HepG2 (cell line): ENCODE results near the gene UBE2U. TPM values are rescaled to one million over a fixed set of nuclear protein-coding genes. Genes with fewer than 3 reads are reported as not detected.

Experiments
- ATAC-seq: fragments of 200-7000 bp; cut with Tn5 transposase; 3 replicates; pipeline ENCODE4 v1.9.1; 2020; ENCODE audit warnings: mild to moderate bottlenecking, moderate library complexity
- BruUV-seq: library from RNA; stranded (reverse); fragments of 400-500 nt; replicated peaks from 2 replicates; lab custom pipeline; 2021; lab: Mats Ljungman, UMichigan
- CTCF ChIA-PET: fragments of 300-600 bp; formaldehyde crosslinking; extraction: SDS; loops from one replicate; lab custom pipeline; 2021; ENCODE audit warnings: low total read pairs, inconsistent platforms, low intra/inter-chr PET ratio; lab: Yijun Ruan, JAX
- POLR2A ChIA-PET: fragments of 350-600 bp; sonication (Branson Sonifier 250); formaldehyde crosslinking; loops from one replicate; lab custom pipeline; 2020; ENCODE audit warnings: antibody characterized with exemption, inconsistent platforms; lab: Yijun Ruan, JAX
- DNase-seq: peaks from one replicate; pipeline ENCODE4 v3.0.0-alpha.2; 2015; ENCODE audit warnings: low spot score
- FAIRE-seq: peaks from 3 replicates; lab custom pipeline; 2011; peaks lifted over from hg19 to GRCh38; lab: Jason Lieb, UNC
- H2AFZ ChIP-seq: one replicate; pipeline ENCODE4 v1.6.1; 2011; ENCODE audit warnings: low read length, inconsistent platforms
- H3K27ac ChIP-seq: fragments of 300-600 bp; 3 replicates; pipeline ENCODE4 v1.8.0; 2011; ENCODE audit warnings: mixed run types, mild to moderate bottlenecking, mixed read lengths, low read length, inconsistent platforms; ENCODE audit not compliant: insufficient read depth; ENCODE audit errors: extremely low read length
- H3K27me3 ChIP-seq, 2 experiments: fragments of 200-600 bp in 1 of 2; 2 replicates in 1 of 2; 3 replicates in 1 of 2; pipeline versions ENCODE4 v1.6.0 to v1.8.0; 2011; ENCODE audit warnings: low read length in 2 of 2, mild to moderate bottlenecking in 2 of 2, moderate library complexity in 2 of 2, inconsistent platforms in 1 of 2; ENCODE audit not compliant: insufficient read depth in 2 of 2, control insufficient read depth in 1 of 2
- H3K36me3 ChIP-seq, 2 experiments: fragments of 200-600 bp in 1 of 2; replicated peaks in 1 of 2; 2 replicates in 1 of 2; 3 replicates in 1 of 2; pipeline versions ENCODE4 v1.5.1 to v1.8.0; 2011; ENCODE audit warnings: low read length in 2 of 2, inconsistent platforms in 1 of 2; ENCODE audit not compliant: insufficient read depth in 2 of 2, control insufficient read depth in 1 of 2
- H3K4me1 ChIP-seq: 2 replicates; pipeline ENCODE4 v1.5.1; 2012; ENCODE audit warnings: low read length, inconsistent platforms; ENCODE audit not compliant: insufficient read depth
- H3K4me2 ChIP-seq: 2 replicates; pipeline ENCODE4 v1.6.0; 2011; ENCODE audit warnings: low read depth, low read length, inconsistent platforms
- H3K4me3 ChIP-seq, 3 experiments: fragments of 200-600 bp in 1 of 3; sonication (generic), shearing (Covaris generic) in 1 of 3; replicated peaks in 1 of 3; 2 replicates each; pipeline ENCODE4 v1.5.1; 2011 to 2016; ENCODE audit warnings: low read length in 3 of 3, inconsistent platforms in 2 of 3, low read depth in 2 of 3, mild to moderate bottlenecking in 2 of 3, control low read depth in 1 of 3, mixed read lengths in 1 of 3; ENCODE audit not compliant: insufficient read depth in 1 of 3
- H3K79me2 ChIP-seq: one replicate; pipeline ENCODE4 v1.6.1; 2011; ENCODE audit warnings: low read length, inconsistent platforms; ENCODE audit not compliant: insufficient read depth
- H3K9ac ChIP-seq: 2 replicates; pipeline ENCODE4 v1.6.0; 2011; ENCODE audit warnings: mild to moderate bottlenecking, low read depth, low read length, inconsistent platforms; ENCODE audit not compliant: insufficient read depth
- H3K9me3 ChIP-seq: 2 replicates; pipeline ENCODE4 v1.5.1; 2012; ENCODE audit warnings: mild to moderate bottlenecking, low read length
- H4K20me1 ChIP-seq: 2 replicates; pipeline ENCODE4 v1.6.0; 2011; ENCODE audit warnings: inconsistent platforms, mild to moderate bottlenecking, low read length, moderate library complexity; ENCODE audit not compliant: insufficient read depth
- CCAR2 ChIP-seq: fragments of 200-400 bp; formaldehyde crosslinking; optimal IDR thresholded peaks from 2 replicates; pipeline ENCODE3; 2018; ENCODE audit warnings: low read depth, mild to moderate bottlenecking, low read length, moderate library complexity
- EHMT2 ChIP-seq: fragments of 200-600 bp; sonication (generic); IDR thresholded peaks from 2 replicates; pipeline ENCODE4 v1.7.0; 2017; ENCODE audit warnings: antibody characterized with exemption, low read depth, low read length, borderline replicate concordance
- JDP2 ChIP-seq: sonication (generic); formaldehyde crosslinking; IDR thresholded peaks from 2 replicates; pipeline ENCODE4 v1.8.1; 2022; ENCODE audit warnings: missing genetic modification reagents, borderline replicate concordance
- NCOA5 ChIP-seq: sonication (generic); formaldehyde crosslinking; IDR thresholded peaks from 2 replicates; pipeline ENCODE4 v1.4.0; 2020; ENCODE audit warnings: missing genetic modification reagents
- TRAFD1 ChIP-seq: sonication (generic); formaldehyde crosslinking; IDR thresholded peaks from 2 replicates; pipeline ENCODE4 v1.5.1; 2020; ENCODE audit warnings: missing genetic modification reagents, mild to moderate bottlenecking, borderline replicate concordance
- ZNF20 ChIP-seq: sonication (generic); formaldehyde crosslinking; IDR thresholded peaks from 2 replicates; pipeline ENCODE4 v1.4.0; 2020; ENCODE audit warnings: mild to moderate bottlenecking, moderate library complexity, missing genetic modification reagents
- ZNF382 ChIP-seq: sonication (generic); formaldehyde crosslinking; IDR thresholded peaks from 2 replicates; pipeline ENCODE4 v1.5.0; 2020; ENCODE audit warnings: missing genetic modification reagents, mild to moderate bottlenecking, borderline replicate concordance
- ZNF749 ChIP-seq: sonication (generic); formaldehyde crosslinking; IDR thresholded peaks from 2 replicates; pipeline ENCODE4 v1.8.0; 2022; ENCODE audit warnings: mild to moderate bottlenecking, missing genetic modification reagents, moderate library complexity, borderline replicate concordance
- in situ Hi-C: cut with HindIII; loops from 2 replicates; pipeline ENCODE4 v1.10.0; 2017; ENCODE audit warnings: low pct_unique_long_range_greater_than_20kb; ENCODE audit not compliant: extremely low pct_ligation_motif_present
- intact Hi-C: fragments of 100-400 bp; cut with micrococcal nuclease; formaldehyde crosslinking; loops from one replicate; pipeline ENCODE4 v1.10.0; 2022; ENCODE audit not compliant: unreplicated experiment
- polyA plus RNA-seq, 8 experiments: library from polyadenylated mRNA; depleted of rRNA in 3 of 8; stranded (reverse) in 7 of 8; unstranded in 1 of 8; fragments of >200 nt; fragmentation: Illumina TruSeq in 4 of 8; extraction: Trizol in 4 of 8; gene quantifications; 2 replicates each; pipeline versions ENCODE4 v1.2.1 to v1.2.3, GENCODE V29; 2011 to 2016; ENCODE audit warnings: low read depth in 4 of 8, missing spikeins in 1 of 8, mixed read lengths in 1 of 8; ENCODE audit not compliant: insufficient read depth in 1 of 8
- total RNA-seq, 5 experiments: library from RNA; depleted of rRNA; stranded (reverse); fragments of >200 nt; fragmentation: Illumina TruSeq; extraction: Trizol; gene quantifications; 2 replicates each; pipeline ENCODE4 v1.2.3, GENCODE V29; 2016; ENCODE audit warnings: low read depth in 1 of 5
- TF ChIP-seq, protein P1 (sequence below), 2 experiments: sonication (generic) in 1 of 2; formaldehyde crosslinking in 1 of 2; IDR thresholded peaks; 2 replicates each; pipeline versions ENCODE4 v1.4.0 to v1.6.1; 2016 to 2020; ENCODE audit warnings: borderline replicate concordance in 1 of 2, low read depth in 1 of 2, mild to moderate bottlenecking in 1 of 2, missing genetic modification reagents in 1 of 2

Gene UBE2U
- total and polyA plus RNA-seq, 2 of the 13 experiments (the other 11 are each of a cell fraction or from before 2014, with no cell fraction given): not detected

DNA sequence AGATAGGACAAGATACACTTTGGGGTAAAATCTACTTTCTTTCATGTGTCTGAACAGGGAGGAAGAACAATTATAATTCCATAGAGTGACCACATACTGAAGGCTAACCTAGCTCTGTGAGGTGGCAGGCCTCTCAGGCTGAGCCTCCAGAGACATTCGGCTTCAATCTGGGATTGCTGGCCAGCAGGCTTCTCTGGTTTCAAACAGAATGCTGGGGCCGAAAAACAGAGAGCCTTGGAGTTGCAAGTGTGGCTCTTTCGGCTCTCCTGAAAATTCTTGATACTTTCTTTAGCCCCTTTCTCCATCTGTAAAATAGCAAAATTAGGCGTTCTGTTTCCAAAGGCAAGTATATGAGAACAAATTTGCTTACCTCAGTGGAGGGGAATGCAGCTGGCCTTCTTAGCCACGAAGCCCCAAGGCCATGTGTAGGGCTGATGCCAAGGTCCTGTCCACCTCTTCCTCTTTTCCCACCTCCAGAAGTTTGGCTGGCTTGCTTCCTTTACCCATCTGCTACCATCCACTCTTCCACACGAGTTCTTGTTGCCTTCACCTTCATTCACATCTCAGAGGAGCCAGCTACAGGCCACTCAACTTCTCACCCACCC lies 30.0 kb upstream of the UBE2U start (continued):
- TF ChIP-seq, protein P1, sequence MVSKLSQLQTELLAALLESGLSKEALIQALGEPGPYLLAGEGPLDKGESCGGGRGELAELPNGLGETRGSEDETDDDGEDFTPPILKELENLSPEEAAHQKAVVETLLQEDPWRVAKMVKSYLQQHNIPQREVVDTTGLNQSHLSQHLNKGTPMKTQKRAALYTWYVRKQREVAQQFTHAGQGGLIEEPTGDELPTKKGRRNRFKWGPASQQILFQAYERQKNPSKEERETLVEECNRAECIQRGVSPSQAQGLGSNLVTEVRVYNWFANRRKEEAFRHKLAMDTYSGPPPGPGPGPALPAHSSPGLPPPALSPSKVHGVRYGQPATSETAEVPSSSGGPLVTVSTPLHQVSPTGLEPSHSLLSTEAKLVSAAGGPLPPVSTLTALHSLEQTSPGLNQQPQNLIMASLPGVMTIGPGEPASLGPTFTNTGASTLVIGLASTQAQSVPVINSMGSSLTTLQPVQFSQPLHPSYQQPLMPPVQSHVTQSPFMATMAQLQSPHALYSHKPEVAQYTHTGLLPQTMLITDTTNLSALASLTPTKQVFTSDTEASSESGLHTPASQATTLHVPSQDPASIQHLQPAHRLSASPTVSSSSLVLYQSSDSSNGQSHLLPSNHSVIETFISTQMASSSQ (IDR thresholded peaks at IDR 0.05; ENCODE audit: low read depth): no peak
- TF ChIP-seq, protein P1 (CRISPR knock-in tag; IDR thresholded peaks at IDR 0.05; ENCODE audit: borderline replicate concordance): no peak
- no peak for TF ChIP-seq ZNF20 (CRISPR knock-in tag)
- no peak for TF ChIP-seq EHMT2
- TF ChIP-seq NCOA5: no peak
- no peak for TF ChIP-seq ZNF382 (CRISPR knock-in tag)
- TF ChIP-seq JDP2: no peak

GRCh38 chr1:64175639-64176038 lies 27.8 kb upstream of the UBE2U start:
- H3K27me3 ChIP-seq: no peaks in the 10 kb centered on the region
- in situ Hi-C loops: no loop called here
- DNase-seq (no peak), ATAC-seq (no peak), FAIRE-seq (no peak)
- no peak overlapping the region for H3K4me2 ChIP-seq
- H3K4me3 ChIP-seq: no peak overlapping the region
- H4K20me1 ChIP-seq: no peaks in the 10 kb centered on the region
- ChIA-PET POLR2A (no interaction called here), CTCF (no interaction called here)
- no peaks in the 10 kb centered on the region for H3K36me3 ChIP-seq
- no peak overlapping the region for H2AFZ ChIP-seq
- H3K9ac ChIP-seq: no peak overlapping the region
- no TSS peak for BruUV-seq
- no peaks in the 10 kb centered on the region for H3K9me3 ChIP-seq
- TF ChIP-seq ZNF749 (CRISPR knock-in tag) (no peak), TRAFD1 (no peak), CCAR2 (no peak)
- no peaks in the 10 kb centered on the region for H3K4me1 ChIP-seq
- H3K79me2 ChIP-seq: no peaks in the 10 kb centered on the region
- H3K27ac ChIP-seq: no peak overlapping the region
- intact Hi-C loops: no loop called here
